Spleen (tissue), 11 donors: ENCODE measurements around the gene GGTLC2. TPM values are rescaled to one million over a fixed set of nuclear protein-coding genes. Genes with fewer than 3 reads are reported as not detected.

ENCODE experiments used
- DNase-seq: peaks from one replicate; pipeline ENCODE4 v3.0.0-alpha.2; 2020
- H3K27ac ChIP-seq, 8 donors: fragments of 200-600 bp; sonication (generic) in 7 of 8; 1 replicate in 4 of 8; 2 replicates in 4 of 8; pipeline versions ENCODE4 v1.5.0 to v1.8.0; 2016 to 2021; ENCODE audit warnings: inconsistent platforms in 4 of 8, mild to moderate bottlenecking in 4 of 8, moderate library complexity in 1 of 8
- H3K27me3 ChIP-seq, 7 donors: fragments of 200-600 bp; sonication (generic) in 6 of 7; replicated peaks in 1 of 7; 1 replicate in 4 of 7; 2 replicates in 3 of 7; pipeline versions ENCODE4 v1.5.0 to v1.8.0; 2016 to 2021; ENCODE audit warnings: inconsistent platforms in 3 of 7, mild to moderate bottlenecking in 1 of 7
- H3K36me3 ChIP-seq, 6 donors: fragments of 200-600 bp; sonication (generic) in 5 of 6; 1 replicate in 4 of 6; 2 replicates in 2 of 6; pipeline versions ENCODE4 v1.5.0 to v1.8.0; 2016 to 2021; ENCODE audit warnings: inconsistent platforms in 2 of 6
- H3K4me1 ChIP-seq, 6 donors: fragments of 200-600 bp; sonication (generic) in 5 of 6; 1 replicate in 3 of 6; 2 replicates in 3 of 6; pipeline versions ENCODE4 v1.5.0 to v1.8.0; 2016 to 2021; ENCODE audit warnings: inconsistent platforms in 3 of 6
- H3K4me3 ChIP-seq, 8 donors: fragments of 200-600 bp; sonication (generic) in 7 of 8; 1 replicate in 4 of 8; 2 replicates in 4 of 8; pipeline versions ENCODE4 v1.5.0 to v1.8.0; 2016 to 2021; ENCODE audit warnings: inconsistent platforms in 4 of 8, mild to moderate bottlenecking in 4 of 8, moderate library complexity in 2 of 8
- H3K9me3 ChIP-seq, 8 donors: fragments of 200-600 bp; sonication (generic) in 7 of 8; 1 replicate in 4 of 8; 2 replicates in 4 of 8; pipeline versions ENCODE4 v1.5.0 to v1.8.0; 2016 to 2021; ENCODE audit warnings: inconsistent platforms in 4 of 8
- CTCF ChIP-seq, 11 experiments: fragments of 200-600 bp in 7 of 11; fragments of 450-650 bp in 4 of 11; sonication (generic) in 4 of 11; IDR thresholded peaks in 8 of 11; conservative IDR thresholded peaks in 3 of 11; 1 replicate in 7 of 11; 2 replicates in 4 of 11; pipeline versions ENCODE4 v1.4.0 to v1.8.0; 2016 to 2021; ENCODE audit warnings: antibody characterized with exemption in 11 of 11, inconsistent platforms in 4 of 11, mild to moderate bottlenecking in 1 of 11
- POLR2A ChIP-seq, 3 donors: fragments of 450-650 bp; IDR thresholded peaks; one replicate each; pipeline ENCODE4 v1.5.1; 2017; ENCODE audit warnings: antibody characterized with exemption in 3 of 3, mild to moderate bottlenecking in 1 of 3
- POLR2AphosphoS5 ChIP-seq, 3 donors: sonication (generic); formaldehyde crosslinking; IDR thresholded peaks; one replicate each; pipeline ENCODE4 v1.5.1; 2017; ENCODE audit warnings: antibody characterized with exemption in 3 of 3
- WGBS, 5 donors: extraction: QIAGEN DNeasy Blood & Tissue Kit in 3 of 5; methylation state at CpG; one replicate each; pipeline versions ENCODE4 v1.1.5 to v1.1.7; 2013 to 2018; 5-methylcytosine and 5-hydroxymethylcytosine counted together
- intact Hi-C: fragments of 100-400 bp; cut with DNase I; formaldehyde crosslinking; loops from one replicate; pipeline ENCODE4 v1.15.0; 2023; ENCODE audit warnings: low total_unique reads
- polyA plus RNA-seq, 3 donors: library from polyadenylated mRNA; stranded (reverse); fragments of 200-250 nt; gene quantifications; one replicate each; pipeline ENCODE4 v1.2.1, GENCODE V29; 2013
- total RNA-seq, 7 donors: library from RNA; depleted of rRNA in 3 of 7; stranded (reverse); fragments of >200 nt in 3 of 7; fragmentation: NEBNext Ultra II Directional in 4 of 7; extraction: Animal tissue kit (Norgen Biotek cat#: 25700) in 4 of 7; gene quantifications; one replicate each; pipeline versions ENCODE4 v1.1.0 to v1.2.1, GENCODE V29; 2016 to 2021
- donor health status: healthy with polysubstance abuse.
- donor health status: DM: no; HTN: no; CAD: no; lungs with moderate emphysema.
- donor health status: DM: no; HTN: no; CAD: no.
- donor health status: Bipolar disorder and iron deficiency.
- donor health status: healthy.
- donor health status: DM: no; HTN: no; CAD: no.
- donor health status: DM: yes; HTN: yes; CAD: no.

GGTLC2 gene
- total and polyA plus RNA-seq, 10 donors, result not detected

- Histone ChIP-seq H3K36me3 (no peaks in the 10 kb centered on the region), H3K4me3 (no peak overlapping the region), H3K27me3 (no peaks in the 10 kb centered on the region), H3K9me3 (no peaks in the 10 kb centered on the region), H3K27ac (no peak overlapping the region), H3K4me1 (peaks cover 3 to 35% (median 23%) of the 10 kb centered on the region in 6 donors)
- 65 to 78% (median 73%) methylated on average over 8 of the region's 8 CpGs for WGBS, 5 donors
- intact Hi-C loops, result no loop called here
- DNase-seq, result no peak
- TF ChIP-seq POLR2A (IDR thresholded peaks at IDR 0.05), result no peak
- no peak for TF ChIP-seq CTCF (IDR thresholded peaks at IDR 0.05 in 8 of 11, conservative IDR thresholded peaks at IDR 0.05 in 3 of 11)
- no peak for TF ChIP-seq POLR2AphosphoS5 (IDR thresholded peaks at IDR 0.05)
These were observed 47.6 kb downstream of the GGTLC2 start for GRCh38 chr22:22691716-22692701.

GRCh38 chr22:22692707-22693530, 48.5 kb downstream of the GGTLC2 start:
- H3K9me3 ChIP-seq, result no peaks in the 10 kb centered on the region
- H3K4me3 ChIP-seq, result no peak overlapping the region
- peak in 10 of 11 experiments; percentile 16 to 74 (median 55) for TF ChIP-seq CTCF (IDR thresholded peaks at IDR 0.05 in 8 of 11, conservative IDR thresholded peaks at IDR 0.05 in 3 of 11)
- TF ChIP-seq POLR2AphosphoS5 (IDR thresholded peaks at IDR 0.05), result no peak
- no peak for TF ChIP-seq POLR2A (IDR thresholded peaks at IDR 0.05)
- peak; percentile 89 for DNase-seq
- no peaks in the 10 kb centered on the region for H3K27me3 ChIP-seq
- intact Hi-C loops, result no loop called here
- no peaks in the 10 kb centered on the region for H3K36me3 ChIP-seq
- H3K27ac ChIP-seq, result no peak overlapping the region
- WGBS, 5 donors, result 51 to 77% (median 55%) methylated on average over 7 to 8 of the region's 8 CpGs
- peaks cover 0 to 26% (median 16%) of the 10 kb centered on the region in 6 donors for H3K4me1 ChIP-seq

- Histone ChIP-seq H3K27ac (no peak overlapping the region), H3K4me1 (peaks cover 0 to 29% (median 20%) of the 10 kb centered on the region in 6 donors), H3K4me3 (no peak overlapping the region), H3K27me3 (no peaks in the 10 kb centered on the region), H3K36me3 (no peaks in the 10 kb centered on the region), H3K9me3 (no peaks in the 10 kb centered on the region)
- intact Hi-C loops, result no loop called here
- DNase-seq, result no peak
- no peak for TF ChIP-seq POLR2AphosphoS5 (IDR thresholded peaks at IDR 0.05)
- TF ChIP-seq POLR2A (IDR thresholded peaks at IDR 0.05), result no peak
- no peak for TF ChIP-seq CTCF (IDR thresholded peaks at IDR 0.05 in 8 of 11, conservative IDR thresholded peaks at IDR 0.05 in 3 of 11)
- 64 to 90% (median 83%) methylated on average over 2 of the region's 2 CpGs for WGBS, 5 donors
These were observed 49.1 kb downstream of the GGTLC2 start for GRCh38 chr22:22693531-22693884.
